ENCODE data around the gene TMEM273.

Gene TMEM273

DNA sequence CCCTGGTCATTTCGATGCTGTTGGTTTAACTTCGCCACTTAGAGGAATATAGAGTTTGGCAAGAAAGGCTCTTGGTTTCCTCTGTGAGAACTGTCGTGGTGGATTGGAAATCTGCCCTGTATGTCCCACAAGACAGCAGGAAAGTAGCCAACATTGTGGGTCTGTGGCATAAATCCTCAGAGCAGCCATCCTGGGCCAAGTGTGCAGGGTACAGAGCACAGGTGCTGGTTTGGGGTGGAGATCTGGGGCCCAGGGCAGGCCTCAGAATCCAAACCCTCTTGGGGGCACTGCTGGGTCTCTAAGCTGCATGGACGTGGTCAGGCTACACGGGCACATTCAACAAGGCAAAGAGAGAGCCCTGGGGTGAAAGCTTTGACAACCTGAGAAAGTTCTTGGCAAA is 39.2 kb upstream of the TMEM273 start:
- ChIA-PET CTCF (no interaction called here), POLR2A (no interaction called here)
- no peak for DNase-seq (ENCODE audit: low read depth, low spot score)
- H3K4me3 ChIP-seq (ENCODE audit: low read depth, low read length), result no peak overlapping the region
- TF ChIP-seq, protein P1, sequence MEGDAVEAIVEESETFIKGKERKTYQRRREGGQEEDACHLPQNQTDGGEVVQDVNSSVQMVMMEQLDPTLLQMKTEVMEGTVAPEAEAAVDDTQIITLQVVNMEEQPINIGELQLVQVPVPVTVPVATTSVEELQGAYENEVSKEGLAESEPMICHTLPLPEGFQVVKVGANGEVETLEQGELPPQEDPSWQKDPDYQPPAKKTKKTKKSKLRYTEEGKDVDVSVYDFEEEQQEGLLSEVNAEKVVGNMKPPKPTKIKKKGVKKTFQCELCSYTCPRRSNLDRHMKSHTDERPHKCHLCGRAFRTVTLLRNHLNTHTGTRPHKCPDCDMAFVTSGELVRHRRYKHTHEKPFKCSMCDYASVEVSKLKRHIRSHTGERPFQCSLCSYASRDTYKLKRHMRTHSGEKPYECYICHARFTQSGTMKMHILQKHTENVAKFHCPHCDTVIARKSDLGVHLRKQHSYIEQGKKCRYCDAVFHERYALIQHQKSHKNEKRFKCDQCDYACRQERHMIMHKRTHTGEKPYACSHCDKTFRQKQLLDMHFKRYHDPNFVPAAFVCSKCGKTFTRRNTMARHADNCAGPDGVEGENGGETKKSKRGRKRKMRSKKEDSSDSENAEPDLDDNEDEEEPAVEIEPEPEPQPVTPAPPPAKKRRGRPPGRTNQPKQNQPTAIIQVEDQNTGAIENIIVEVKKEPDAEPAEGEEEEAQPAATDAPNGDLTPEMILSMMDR (IDR thresholded peaks at IDR 0.05; ENCODE audit: insufficient read depth, low read length, missing control alignments), result no peak

DNA sequence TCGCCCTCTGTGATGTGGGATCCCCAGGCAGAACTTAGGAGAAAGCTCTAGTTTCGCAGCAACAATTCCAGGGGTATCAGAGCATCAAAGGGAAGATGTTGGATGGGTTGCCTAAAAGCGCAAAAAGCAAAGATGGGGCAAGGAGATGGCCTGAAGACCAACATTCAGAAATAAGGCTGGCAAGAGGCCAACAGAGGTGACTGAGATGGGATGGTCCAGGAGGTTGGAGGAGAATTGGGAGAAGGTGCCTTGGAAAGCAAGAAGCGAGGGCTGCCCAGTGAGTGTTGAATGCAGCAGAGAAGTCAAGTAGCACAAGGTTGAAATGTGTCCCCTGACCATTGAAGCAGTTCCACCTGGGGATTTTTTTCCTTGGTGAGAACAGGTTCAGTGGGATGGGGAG is 38.4 kb upstream of the TMEM273 start:
- ChIA-PET CTCF (no interaction called here), POLR2A (no interaction called here)
- no peak overlapping the region for H3K4me3 ChIP-seq (ENCODE audit: low read depth, low read length)
- no peak for DNase-seq (ENCODE audit: low read depth, low spot score)
- TF ChIP-seq, protein P1 (IDR thresholded peaks at IDR 0.05; ENCODE audit: insufficient read depth, low read length, missing control alignments), result no peak

DNA sequence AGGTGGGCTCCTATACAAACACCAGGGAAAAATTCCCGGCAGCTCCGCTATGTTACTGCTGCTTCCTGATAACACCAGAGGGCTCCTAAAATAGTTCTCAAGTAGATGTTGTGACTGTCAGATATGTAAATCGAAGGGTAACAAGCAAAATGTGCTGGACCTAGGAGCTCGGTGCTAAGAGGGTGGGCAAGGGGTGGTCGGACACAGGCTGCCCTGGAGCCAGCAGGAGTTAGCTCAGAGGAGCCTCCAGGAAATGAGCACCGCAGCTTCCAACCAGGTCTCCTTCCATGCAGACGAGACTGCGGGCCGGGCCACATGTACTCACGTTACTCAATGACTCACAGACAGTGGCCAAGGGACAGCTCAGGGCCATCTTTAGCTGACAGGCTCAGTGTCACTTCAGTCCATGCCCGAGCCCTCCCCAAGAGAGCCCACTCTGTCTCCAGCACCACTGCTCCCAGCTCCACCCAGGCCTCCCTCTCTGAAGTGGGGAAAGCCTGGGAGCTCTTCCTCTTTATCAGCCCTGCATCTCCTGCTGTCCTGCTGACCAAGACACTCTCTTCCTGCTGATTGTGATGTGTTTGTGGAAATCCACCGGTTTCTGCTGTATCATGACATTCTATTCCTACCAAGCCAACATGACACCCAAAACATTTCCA is 37.2 kb upstream of the TMEM273 start:
- no peak overlapping the region for H3K4me3 ChIP-seq (ENCODE audit: low read depth, low read length)
- ChIA-PET POLR2A (no interaction called here), CTCF (no interaction called here)
- TF ChIP-seq, protein P1 (IDR thresholded peaks at IDR 0.05; ENCODE audit: insufficient read depth, low read length, missing control alignments), result no peak
- no peak for DNase-seq (ENCODE audit: low read depth, low spot score)

DNA sequence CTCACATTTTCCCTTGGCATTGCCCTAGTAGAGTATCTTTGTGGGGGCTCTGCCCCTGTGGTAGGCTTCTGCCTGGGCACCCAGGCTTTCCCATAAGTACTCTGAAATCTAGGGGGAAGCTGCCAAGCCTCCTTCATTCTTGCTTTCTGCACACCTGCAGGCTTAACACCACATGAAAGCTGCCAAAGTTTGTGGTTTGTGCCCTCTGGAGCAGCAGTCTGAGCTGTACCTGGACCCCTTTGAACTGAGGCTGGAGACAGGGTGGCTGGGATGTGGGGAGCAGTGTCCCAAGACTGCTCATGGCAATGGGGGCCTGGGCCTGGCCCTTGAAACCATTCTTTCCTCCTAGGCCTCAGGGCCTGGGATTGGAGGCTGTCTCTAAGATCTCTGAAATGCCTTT is 35.0 kb upstream of the TMEM273 start:
- H3K4me3 ChIP-seq (ENCODE audit: low read depth, low read length), result no peak overlapping the region
- TF ChIP-seq, protein P1 (IDR thresholded peaks at IDR 0.05; ENCODE audit: insufficient read depth, low read length, missing control alignments), result no peak
- ChIA-PET POLR2A (no interaction called here), CTCF (no interaction called here)
- DNase-seq (ENCODE audit: low read depth, low spot score), result no peak

DNA sequence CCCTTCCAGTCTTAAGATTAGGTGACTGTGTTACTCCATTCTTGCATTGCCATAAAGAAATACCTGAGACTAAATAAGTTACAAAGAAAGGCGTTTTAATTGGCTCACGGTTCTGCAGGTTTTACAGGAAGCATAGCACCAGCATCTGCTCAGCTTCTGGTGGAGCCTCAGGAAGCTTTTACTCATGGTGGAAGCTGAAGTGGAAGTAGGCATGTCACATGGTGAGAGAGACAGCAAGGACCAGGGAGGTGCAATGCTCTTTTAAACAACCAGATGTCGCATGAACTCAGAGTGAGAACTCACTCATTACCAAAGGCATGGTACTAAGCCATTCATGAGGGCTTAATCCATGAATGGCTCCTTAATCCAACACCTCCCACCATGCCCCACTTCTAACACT is 34.0 kb upstream of the TMEM273 start:
- DNase-seq (ENCODE audit: low read depth, low spot score), result no peak
- ChIA-PET CTCF (no interaction called here), POLR2A (no interaction called here)
- H3K4me3 ChIP-seq (ENCODE audit: low read depth, low read length), result no peak overlapping the region
- TF ChIP-seq, protein P1 (IDR thresholded peaks at IDR 0.05; ENCODE audit: insufficient read depth, low read length, missing control alignments), result no peak

DNA sequence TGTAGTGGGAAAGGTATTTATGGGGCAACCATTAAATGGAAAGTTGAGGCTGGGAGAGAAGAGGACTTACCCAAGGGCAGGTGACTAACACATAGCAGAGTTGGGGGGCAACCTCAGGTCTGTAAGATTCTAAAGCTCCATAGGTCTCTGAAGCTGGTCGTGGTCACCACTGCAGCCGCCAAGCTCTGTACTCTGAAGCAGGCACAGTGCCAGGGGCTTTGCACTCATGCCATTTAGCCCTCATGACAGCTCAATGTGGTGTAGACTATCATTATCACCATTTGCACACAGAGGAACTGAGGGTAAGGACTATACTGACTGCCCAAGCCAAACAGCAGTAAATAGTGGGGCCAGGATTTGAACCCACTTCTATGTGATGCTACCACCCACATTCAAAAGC is 32.5 kb upstream of the TMEM273 start:
- TF ChIP-seq, protein P1 (IDR thresholded peaks at IDR 0.05; ENCODE audit: insufficient read depth, low read length, missing control alignments), result no peak
- no peak for DNase-seq (ENCODE audit: low read depth, low spot score)
- H3K4me3 ChIP-seq (ENCODE audit: low read depth, low read length), result no peak overlapping the region
- CTCF ChIA-PET, result interaction anchor here (1.2 kb wide), 1 partner anchor 562 kb away, joined by 3 read pairs; no protein-coding TSS in a partner anchor
- POLR2A ChIA-PET, result no interaction called here
